Keratinocyte (primary cell): ENCODE data around the gene AFM. TPM values are rescaled to one million over a fixed set of nuclear protein-coding genes. Genes with fewer than 3 reads are reported as not detected.

Experiments used
- DNase-seq: peaks from one replicate; pipeline ENCODE4 v3.0.0-alpha.2; 2011; ENCODE audit warnings: low read depth, missing footprints, low spot score
- FAIRE-seq: peaks from 2 replicates; lab custom pipeline; 2011; peaks lifted over from hg19 to GRCh38; lab: Jason Lieb, UNC
- H2AFZ ChIP-seq: 2 replicates; pipeline ENCODE4 v1.6.0; 2012; ENCODE audit warnings: low read length, control low read depth, inconsistent platforms; ENCODE audit not compliant: control insufficient read depth
- H3K27ac ChIP-seq: 2 replicates; pipeline ENCODE4 v1.5.1; 2011; ENCODE audit warnings: low read length; ENCODE audit not compliant: control insufficient read depth, insufficient read depth
- H3K27me3 ChIP-seq: 3 replicates; pipeline ENCODE4 v1.6.0; 2011; ENCODE audit warnings: low read length; ENCODE audit not compliant: control insufficient read depth, insufficient read depth; ENCODE audit errors: extremely low read depth
- H3K36me3 ChIP-seq, 2 experiments: 2 replicates in 1 of 2; 3 replicates in 1 of 2; pipeline ENCODE4 v1.5.1; 2011; ENCODE audit warnings: low read length in 2 of 2, mild to moderate bottlenecking in 1 of 2; ENCODE audit not compliant: control insufficient read depth in 2 of 2, insufficient read depth in 2 of 2; ENCODE audit errors: extremely low read depth in 1 of 2
- H3K4me1 ChIP-seq: 3 replicates; pipeline ENCODE4 v1.5.1; 2011; ENCODE audit warnings: low read length; ENCODE audit not compliant: control insufficient read depth, insufficient read depth; ENCODE audit errors: extremely low read depth
- H3K4me2 ChIP-seq: 3 replicates; pipeline ENCODE4 v1.6.0; 2011; ENCODE audit warnings: low read depth, low read length; ENCODE audit not compliant: control insufficient read depth, insufficient read depth; ENCODE audit errors: extremely low read depth
- H3K4me3 ChIP-seq, 3 experiments: fragments of 200-600 bp in 1 of 3; sonication (generic) in 1 of 3; 2 replicates in 2 of 3; 3 replicates in 1 of 3; pipeline ENCODE4 v1.5.1; 2011 to 2016; ENCODE audit warnings: low read length in 3 of 3, mild to moderate bottlenecking in 3 of 3, control low read depth in 2 of 3, inconsistent platforms in 1 of 3, low read depth in 1 of 3, mixed read lengths in 1 of 3, mixed run types in 1 of 3, moderate library complexity in 1 of 3; ENCODE audit not compliant: control insufficient read depth in 2 of 3, insufficient read depth in 2 of 3; ENCODE audit errors: extremely low read depth in 1 of 3
- H3K79me2 ChIP-seq: 2 replicates; pipeline ENCODE4 v1.6.0; 2012; ENCODE audit warnings: low read length; ENCODE audit not compliant: control insufficient read depth, insufficient read depth
- H3K9ac ChIP-seq: 3 replicates; pipeline ENCODE4 v1.6.0; 2011; ENCODE audit warnings: low read length; ENCODE audit not compliant: control insufficient read depth, insufficient read depth; ENCODE audit errors: extremely low read depth
- H3K9me1 ChIP-seq: 3 replicates; pipeline ENCODE4 v1.6.0; 2011; ENCODE audit warnings: low read length; ENCODE audit not compliant: control insufficient read depth, insufficient read depth; ENCODE audit errors: extremely low read depth
- H3K9me3 ChIP-seq: 2 replicates; pipeline ENCODE4 v1.5.1; 2012; ENCODE audit warnings: low read depth, low read length; ENCODE audit not compliant: control insufficient read depth
- H4K20me1 ChIP-seq: 3 replicates; pipeline ENCODE4 v1.6.0; 2011; ENCODE audit warnings: low read length; ENCODE audit not compliant: control insufficient read depth, insufficient read depth; ENCODE audit errors: extremely low read depth
- CTCF ChIP-seq, 3 experiments: IDR thresholded peaks in 1 of 3; conservative IDR thresholded peaks in 1 of 3; optimal IDR thresholded peaks in 1 of 3; 2 replicates in 2 of 3; 3 replicates in 1 of 3; pipeline versions ENCODE3 to v1.5.1; 2011; ENCODE audit warnings: low read length in 3 of 3, mild to moderate bottlenecking in 3 of 3, moderate library complexity in 2 of 3, control low read depth in 1 of 3, inconsistent platforms in 1 of 3; ENCODE audit not compliant: insufficient read depth in 2 of 3; ENCODE audit errors: extremely low read depth in 1 of 3
- EZH2 ChIP-seq: IDR thresholded peaks from one replicate; pipeline ENCODE4 v1.6.1; 2012; ENCODE audit warnings: inconsistent platforms, mild to moderate bottlenecking, low read length, moderate library complexity
- dilution Hi-C: fragments of 300-500 bp; cut with MboI; formaldehyde crosslinking; loops from one replicate; pipeline ENCODE4 v1.7.0; 2020; ENCODE audit warnings: low sequenced_read_pairs; ENCODE audit not compliant: extremely low pct_ligation_motif_present
- polyA plus RNA-seq, 5 experiments: library from polyadenylated mRNA; depleted of rRNA in 3 of 5; stranded (reverse) in 3 of 5; stranded (forward) in 1 of 5; unstranded in 1 of 5; fragments of >200 nt; gene quantifications; 1 replicate in 1 of 5; 2 replicates in 3 of 5; 3 replicates in 1 of 5; pipeline versions ENCODE4 v1.2.1 to v1.2.3, GENCODE V29; 2011 to 2012; ENCODE audit warnings: missing spikeins in 2 of 5, low read depth in 1 of 5, low replicate concordance in 1 of 5

AFM gene
- polyA plus RNA-seq, 1 donor (not counting 4 experiments of a cell fraction or from before 2014, with no cell fraction given): not detected

- H2AFZ ChIP-seq: no peak overlapping the region
- no peaks in the 10 kb centered on the region for H3K9me3 ChIP-seq
- FAIRE-seq (no peak), DNase-seq (no peak)
- no peak for TF ChIP-seq EZH2
- no peak for TF ChIP-seq CTCF (optimal IDR thresholded peaks at IDR 0.05 in 1 of 3, IDR thresholded peaks at IDR 0.05 in 1 of 3, conservative IDR thresholded peaks at IDR 0.05 in 1 of 3; ENCODE audit: extremely low read depth in 1 of 3, insufficient read depth in 2 of 3, low read length in 3 of 3)
- no peak overlapping the region for H3K9ac ChIP-seq
- H3K4me2 ChIP-seq: no peak overlapping the region
- dilution Hi-C loops: no loop called here
- no peaks in the 10 kb centered on the region for H4K20me1 ChIP-seq
- H3K27ac ChIP-seq: no peak overlapping the region
- peaks cover 30% of the 10 kb centered on the region for H3K4me1 ChIP-seq
- no peaks in the 10 kb centered on the region for H3K9me1 ChIP-seq
- no peaks in the 10 kb centered on the region for H3K36me3 ChIP-seq
- H3K4me3 ChIP-seq: no peak overlapping the region
- H3K79me2 ChIP-seq: no peaks in the 10 kb centered on the region
- H3K27me3 ChIP-seq: no peaks in the 10 kb centered on the region
These were observed 26.6 kb upstream of the AFM start for GRCh38 chr4:73454920-73455319.

- no peak for TF ChIP-seq EZH2
- TF ChIP-seq CTCF (optimal IDR thresholded peaks at IDR 0.05 in 1 of 3, IDR thresholded peaks at IDR 0.05 in 1 of 3, conservative IDR thresholded peaks at IDR 0.05 in 1 of 3; ENCODE audit: extremely low read depth in 1 of 3, insufficient read depth in 2 of 3, low read length in 3 of 3): no peak
- no peak overlapping the region for H3K9ac ChIP-seq
- peaks cover 15% of the 10 kb centered on the region for H3K4me1 ChIP-seq
- H3K4me2 ChIP-seq: no peak overlapping the region
- H3K36me3 ChIP-seq: no peaks in the 10 kb centered on the region
- dilution Hi-C loops: no loop called here
- H3K4me3 ChIP-seq: no peak overlapping the region
- H3K79me2 ChIP-seq: no peaks in the 10 kb centered on the region
- H2AFZ ChIP-seq: no peak overlapping the region
- H3K9me1 ChIP-seq: no peaks in the 10 kb centered on the region
- no peak overlapping the region for H3K27ac ChIP-seq
- FAIRE-seq (no peak), DNase-seq (no peak)
- H4K20me1 ChIP-seq: no peaks in the 10 kb centered on the region
- no peaks in the 10 kb centered on the region for H3K9me3 ChIP-seq
- H3K27me3 ChIP-seq: no peaks in the 10 kb centered on the region
These were observed 25.1 kb upstream of the AFM start for GRCh38 chr4:73456177-73457022.
